Epithelial cell of esophagus (primary cell): ENCODE measurements around the gene ENAM.
"Not testable (repeated sequence)": the region's sequence is repeated elsewhere in the genome, so short reads cannot be mapped to it uniquely, and the experiment has no call there.

ENCODE experiments used
- DNase-seq: peaks from one replicate; pipeline ENCODE4 v3.0.0; 2010; ENCODE audit warnings: low read depth
- H3K4me3 ChIP-seq: 2 replicates; pipeline ENCODE4 v1.5.1; 2011; ENCODE audit warnings: mild to moderate bottlenecking, low read length, control low read depth
- CTCF ChIP-seq: IDR thresholded peaks from 2 replicates; pipeline ENCODE4 v1.5.1; 2011; ENCODE audit warnings: low read depth, mild to moderate bottlenecking, low read length, control low read depth, inconsistent platforms; ENCODE audit not compliant: insufficient read depth; ENCODE audit errors: missing control alignments

ENAM gene

GRCh38 chr4:70674731-70675130 is 46.2 kb downstream of the ENAM start:
- no peak overlapping the region for H3K4me3 ChIP-seq
- TF ChIP-seq CTCF = no peak

GRCh38 chr4:70676554-70677090 is 48.1 kb downstream of the ENAM start:
- H3K4me3 ChIP-seq = no peak overlapping the region
- DNase-seq = no peak
- no peak for TF ChIP-seq CTCF

More at GRCh38 chr4:70674731-70675130, 46.2 kb downstream of the ENAM start:
- DNase-seq = no peak

- H3K4me3 ChIP-seq = no peak overlapping the region
- DNase-seq = no peak
- no peak for TF ChIP-seq CTCF
Observed at GRCh38 chr4:70678383-70678999, 49.9 kb downstream of the ENAM start.

- no peak for DNase-seq
- TF ChIP-seq CTCF = no peak
- no peak overlapping the region for H3K4me3 ChIP-seq
Observed at GRCh38 chr4:70680934-70681333, 52.4 kb downstream of the ENAM start.

GRCh38 chr4:70681704-70682103 is 53.2 kb downstream of the ENAM start:
- DNase-seq = no peak
- TF ChIP-seq CTCF = no peak
- no peak overlapping the region for H3K4me3 ChIP-seq

- not testable (repeated sequence) for DNase-seq
Observed at GRCh38 chr4:70682142-70682541, 53.6 kb downstream of the ENAM start.

GRCh38 chr4:70687392-70687791 is 58.8 kb downstream of the ENAM start:
- TF ChIP-seq CTCF = no peak
- no peak for DNase-seq
- H3K4me3 ChIP-seq = peak overlapping the region; percentile 99

More at GRCh38 chr4:70682142-70682541, 53.6 kb downstream of the ENAM start:
- not testable (repeated sequence) for H3K4me3 ChIP-seq
